ENCODE results near the gene ETV3. TPM values are rescaled to one million over a fixed set of nuclear protein-coding genes. Genes with fewer than 3 reads are reported as not detected.

Gene ETV3
- total RNA-seq, 1 experiment from 2014 or later, result 26.2 TPM

DNA sequence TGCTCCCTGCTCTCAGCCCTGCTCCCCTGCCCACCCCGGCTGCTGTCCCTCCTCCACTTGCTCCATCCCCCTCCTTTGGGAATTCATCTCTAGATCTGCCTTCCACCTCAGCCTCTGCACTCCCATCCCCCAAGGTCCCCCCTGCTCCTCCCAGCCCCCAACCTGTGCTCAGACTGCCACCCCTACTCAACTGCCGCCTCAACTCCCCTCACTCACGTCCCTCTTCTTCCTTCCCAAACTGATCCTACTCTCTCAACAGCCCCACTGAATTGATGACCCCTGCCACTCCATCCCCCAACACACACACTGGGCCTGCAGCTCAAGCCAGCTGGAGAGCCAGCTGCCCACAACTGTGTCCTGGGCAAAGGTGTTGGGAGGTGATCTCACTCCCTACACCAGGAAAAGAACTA lies 22.8 kb downstream of the ETV3 start:
- H3K9me2 ChIP-seq (ENCODE audit: insufficient read depth), result no peaks in the 10 kb centered on the region
- DNase-seq, result no peak
- H3K9me3 ChIP-seq (ENCODE audit: insufficient read depth, low read depth), result no peaks in the 10 kb centered on the region
- no peak overlapping the region for H2AFZ ChIP-seq
- no peaks in the 10 kb centered on the region for H3K4me1 ChIP-seq (replicated peaks; ENCODE audit: insufficient read depth)
- BruUV-seq (replicated peaks), result no TSS peak
- H3K79me2 ChIP-seq (ENCODE audit: low read depth), result no peaks in the 10 kb centered on the region
- no peak overlapping the region for H3K4me3 ChIP-seq
- intact Hi-C loops (cut with micrococcal nuclease; ENCODE audit: unreplicated experiment), result no loop called here
- H3F3A ChIP-seq (ENCODE audit: insufficient read depth, low read depth), result peaks cover 7% of the 10 kb centered on the region; the same call in 1 of the 2 replicates
- H4K20me1 ChIP-seq (ENCODE audit: insufficient read depth), result no peaks in the 10 kb centered on the region
- CTCF ChIA-PET, result no interaction called here
- TF ChIP-seq, protein P1, sequence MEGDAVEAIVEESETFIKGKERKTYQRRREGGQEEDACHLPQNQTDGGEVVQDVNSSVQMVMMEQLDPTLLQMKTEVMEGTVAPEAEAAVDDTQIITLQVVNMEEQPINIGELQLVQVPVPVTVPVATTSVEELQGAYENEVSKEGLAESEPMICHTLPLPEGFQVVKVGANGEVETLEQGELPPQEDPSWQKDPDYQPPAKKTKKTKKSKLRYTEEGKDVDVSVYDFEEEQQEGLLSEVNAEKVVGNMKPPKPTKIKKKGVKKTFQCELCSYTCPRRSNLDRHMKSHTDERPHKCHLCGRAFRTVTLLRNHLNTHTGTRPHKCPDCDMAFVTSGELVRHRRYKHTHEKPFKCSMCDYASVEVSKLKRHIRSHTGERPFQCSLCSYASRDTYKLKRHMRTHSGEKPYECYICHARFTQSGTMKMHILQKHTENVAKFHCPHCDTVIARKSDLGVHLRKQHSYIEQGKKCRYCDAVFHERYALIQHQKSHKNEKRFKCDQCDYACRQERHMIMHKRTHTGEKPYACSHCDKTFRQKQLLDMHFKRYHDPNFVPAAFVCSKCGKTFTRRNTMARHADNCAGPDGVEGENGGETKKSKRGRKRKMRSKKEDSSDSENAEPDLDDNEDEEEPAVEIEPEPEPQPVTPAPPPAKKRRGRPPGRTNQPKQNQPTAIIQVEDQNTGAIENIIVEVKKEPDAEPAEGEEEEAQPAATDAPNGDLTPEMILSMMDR (conservative IDR thresholded peaks at IDR 0.05), result no peak
- TF ChIP-seq EZH2 (IDR thresholded peaks at IDR 0.05; ENCODE audit: low read depth), result no peak
- H3K4me2 ChIP-seq, result no peak overlapping the region
- POLR2A ChIA-PET (ENCODE audit: unreplicated experiment), result no interaction called here
- H3K27me3 ChIP-seq (ENCODE audit: insufficient read depth, low read depth), result no peaks in the 10 kb centered on the region
- H3K27ac ChIP-seq, result no peak overlapping the region
- H3K36me3 ChIP-seq (ENCODE audit: low read depth), result no peaks in the 10 kb centered on the region

DNA sequence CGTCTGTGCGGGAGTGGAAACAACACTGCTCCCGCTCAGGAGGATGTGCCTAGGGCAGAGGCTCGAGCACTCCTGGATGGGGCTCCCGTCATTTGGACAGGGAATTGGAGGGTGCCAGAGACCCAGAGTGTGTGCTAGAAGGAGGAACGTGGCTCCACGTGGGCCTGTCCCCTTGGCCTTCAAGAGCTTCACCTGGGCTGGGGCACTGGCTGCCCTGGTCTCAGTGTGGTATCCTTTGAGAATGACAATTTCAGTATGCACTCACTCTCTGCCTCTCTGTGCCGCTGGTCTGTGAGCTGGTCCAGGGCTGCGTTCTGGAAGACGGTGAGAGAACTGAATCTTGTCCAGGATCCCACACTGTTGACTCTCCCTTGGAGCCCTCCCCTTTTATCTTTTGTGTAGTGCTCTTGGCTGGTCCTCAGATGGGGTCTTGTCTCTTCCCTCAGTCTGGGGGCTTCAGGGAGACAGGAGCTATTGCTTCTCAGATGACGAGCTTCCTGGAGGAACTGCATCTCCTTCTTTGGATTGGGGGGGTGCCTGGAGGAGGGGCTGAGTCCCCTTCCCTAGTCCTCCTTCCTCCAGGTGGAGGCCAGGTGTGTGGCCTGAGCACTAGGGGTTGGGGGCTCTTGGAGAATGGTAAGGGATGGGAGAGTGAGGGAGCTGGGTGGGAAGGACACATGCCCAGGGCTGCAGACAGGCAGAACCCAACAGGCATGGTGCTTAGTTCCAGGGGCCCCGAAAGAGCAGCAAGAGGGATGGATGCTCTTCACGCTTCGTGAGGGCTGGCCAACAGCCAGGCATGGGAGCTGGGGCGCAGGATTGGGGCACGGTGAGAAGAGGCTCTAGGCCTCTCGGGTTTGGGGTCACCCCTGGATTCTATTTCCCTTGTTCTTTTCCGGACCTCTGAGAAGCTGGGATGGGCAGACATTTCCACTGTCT lies 23.7 kb downstream of the ETV3 start:
- no peaks in the 10 kb centered on the region for H3F3A ChIP-seq (ENCODE audit: insufficient read depth, low read depth)
- no peaks in the 10 kb centered on the region for H3K9me3 ChIP-seq (ENCODE audit: insufficient read depth, low read depth)
- no peak for TF ChIP-seq EZH2 (IDR thresholded peaks at IDR 0.05; ENCODE audit: low read depth)
- TF ChIP-seq, protein P1 (conservative IDR thresholded peaks at IDR 0.05), result no peak
- no peaks in the 10 kb centered on the region for H3K27me3 ChIP-seq (ENCODE audit: insufficient read depth, low read depth)
- H4K20me1 ChIP-seq (ENCODE audit: insufficient read depth), result no peaks in the 10 kb centered on the region
- DNase-seq, result no peak
- intact Hi-C loops (cut with micrococcal nuclease; ENCODE audit: unreplicated experiment), result no loop called here
- POLR2A ChIA-PET (ENCODE audit: unreplicated experiment), result no interaction called here
- H3K27ac ChIP-seq, result no peak overlapping the region
- H3K4me3 ChIP-seq, result no peak overlapping the region
- H3K36me3 ChIP-seq (ENCODE audit: low read depth), result no peaks in the 10 kb centered on the region
- no peaks in the 10 kb centered on the region for H3K4me1 ChIP-seq (replicated peaks; ENCODE audit: insufficient read depth)
- CTCF ChIA-PET, result no interaction called here
- no peaks in the 10 kb centered on the region for H3K79me2 ChIP-seq (ENCODE audit: low read depth)
- BruUV-seq (replicated peaks), result no TSS peak
- no peak overlapping the region for H3K4me2 ChIP-seq
- no peak overlapping the region for H2AFZ ChIP-seq
- H3K9me2 ChIP-seq (ENCODE audit: insufficient read depth), result no peaks in the 10 kb centered on the region

DNA sequence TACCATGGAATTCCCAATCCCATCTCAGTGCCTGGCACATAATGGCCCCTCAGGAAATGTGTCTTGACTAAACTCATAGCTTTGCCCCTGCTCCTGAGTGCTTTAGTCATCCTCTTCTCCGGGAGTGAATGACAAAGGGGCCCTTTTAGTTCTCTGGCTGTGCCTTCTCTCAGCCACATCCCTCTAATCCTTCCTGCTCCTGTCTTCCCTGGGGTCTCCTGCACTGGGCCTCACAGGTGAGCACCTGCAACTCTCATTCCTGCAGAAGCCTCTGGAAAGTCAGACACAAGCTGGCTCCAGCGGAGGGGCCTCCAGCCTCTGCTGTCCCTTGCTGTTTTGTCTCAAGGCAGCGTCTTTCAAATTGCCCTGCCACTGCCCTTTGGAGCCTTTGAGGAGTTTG lies 24.6 kb downstream of the ETV3 start:
- CTCF ChIA-PET, result no interaction called here
- TF ChIP-seq EZH2 (IDR thresholded peaks at IDR 0.05; ENCODE audit: low read depth), result no peak
- TF ChIP-seq, protein P1 (conservative IDR thresholded peaks at IDR 0.05), result no peak
- Histone ChIP-seq H3K4me3 (no peak overlapping the region), H3K79me2 (ENCODE audit: low read depth) (no peaks in the 10 kb centered on the region), H3K27me3 (ENCODE audit: insufficient read depth, low read depth) (no peaks in the 10 kb centered on the region), H4K20me1 (ENCODE audit: insufficient read depth) (no peaks in the 10 kb centered on the region), H3K9me2 (ENCODE audit: insufficient read depth) (no peaks in the 10 kb centered on the region), H3K9me3 (ENCODE audit: insufficient read depth, low read depth) (no peaks in the 10 kb centered on the region), H2AFZ (no peak overlapping the region), H3K36me3 (ENCODE audit: low read depth) (no peaks in the 10 kb centered on the region), H3F3A (ENCODE audit: insufficient read depth, low read depth) (no peaks in the 10 kb centered on the region), H3K27ac (no peak overlapping the region), H3K4me2 (no peak overlapping the region), H3K4me1 (replicated peaks; ENCODE audit: insufficient read depth) (no peaks in the 10 kb centered on the region)
- no peak for DNase-seq
- POLR2A ChIA-PET (ENCODE audit: unreplicated experiment), result no interaction called here
- no TSS peak for BruUV-seq (replicated peaks)
- intact Hi-C loops (cut with micrococcal nuclease; ENCODE audit: unreplicated experiment), result no loop called here
